Mononuclear cell (primary cell): ENCODE measurements around the gene EPS15. TPM values are rescaled to one million over a fixed set of nuclear protein-coding genes. Genes with fewer than 3 reads are reported as not detected.
"Not testable (repeated sequence)": the region's sequence is repeated elsewhere in the genome, so short reads cannot be mapped to it uniquely, and the experiment has no call there.

ENCODE experiments used
- H3K27me3 ChIP-seq: 2 replicates; pipeline ENCODE4 v1.6.0; 2011; ENCODE audit warnings: low read length, control low read depth; ENCODE audit not compliant: insufficient read depth
- H3K4me1 ChIP-seq: 2 replicates; pipeline ENCODE4 v1.5.1; 2011; ENCODE audit warnings: mild to moderate bottlenecking, low read length, control low read depth; ENCODE audit not compliant: insufficient read depth
- H3K4me3 ChIP-seq: 2 replicates; pipeline ENCODE4 v1.5.1; 2011; ENCODE audit warnings: mild to moderate bottlenecking, low read length, moderate library complexity
- H3K9me3 ChIP-seq: 2 replicates; pipeline ENCODE4 v1.5.1; 2011; ENCODE audit warnings: low read depth, mild to moderate bottlenecking, control low read depth, low read length
- total RNA-seq: library from RNA; depleted of rRNA; stranded (reverse); fragments of >200 nt; gene quantifications from one replicate; pipeline ENCODE4 v1.2.3, GENCODE V29; 2012

Gene EPS15
- total RNA-seq, 1 donor = 98.6 TPM

- no peak overlapping the region for H3K4me3 ChIP-seq
- H3K27me3 ChIP-seq = no peaks in the 10 kb centered on the region
- no peaks in the 10 kb centered on the region for H3K9me3 ChIP-seq
- H3K4me1 ChIP-seq = no peaks in the 10 kb centered on the region
These were observed 76.5 kb downstream of the EPS15 start for GRCh38 chr1:51442616-51443015.

GRCh38 chr1:51442198-51442597 lies 76.9 kb downstream of the EPS15 start:
- no peaks in the 10 kb centered on the region for H3K27me3 ChIP-seq
- H3K4me1 ChIP-seq = no peaks in the 10 kb centered on the region

DNA sequence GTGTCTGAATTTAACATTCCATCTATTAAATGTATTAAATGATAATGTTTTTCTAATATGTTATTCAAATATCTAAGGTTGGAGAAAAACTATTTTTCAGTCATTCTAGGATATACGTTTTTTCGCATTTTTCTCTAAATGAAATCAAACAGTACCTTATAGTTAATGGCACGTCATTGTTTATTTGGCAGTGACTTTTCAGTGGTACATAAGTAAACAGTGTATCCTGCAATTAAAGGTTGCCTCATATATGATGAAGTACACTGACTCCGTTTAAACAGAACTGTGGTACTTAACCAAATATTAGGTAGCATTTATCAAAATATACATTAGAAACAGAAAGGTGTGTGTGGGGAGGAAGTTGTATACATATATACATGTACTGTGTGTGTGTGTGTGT lies 79.2 kb downstream of the EPS15 start:
- no peaks in the 10 kb centered on the region for H3K4me1 ChIP-seq
- H3K4me3 ChIP-seq = no peak overlapping the region
- no peaks in the 10 kb centered on the region for H3K9me3 ChIP-seq

More at GRCh38 chr1:51442198-51442597, 76.9 kb downstream of the EPS15 start:
- H3K9me3 ChIP-seq = no peaks in the 10 kb centered on the region
- H3K4me3 ChIP-seq = no peak overlapping the region

GRCh38 chr1:51439053-51439452 lies 80.0 kb downstream of the EPS15 start:
- Histone ChIP-seq H3K4me1 (peaks cover 8% of the 10 kb centered on the region), H3K4me3 (no peak overlapping the region), H3K9me3 (no peaks in the 10 kb centered on the region), H3K27me3 (no peaks in the 10 kb centered on the region)

More for the DNA sequence above, 79.2 kb downstream of the EPS15 start:
- H3K27me3 ChIP-seq = no peaks in the 10 kb centered on the region

DNA sequence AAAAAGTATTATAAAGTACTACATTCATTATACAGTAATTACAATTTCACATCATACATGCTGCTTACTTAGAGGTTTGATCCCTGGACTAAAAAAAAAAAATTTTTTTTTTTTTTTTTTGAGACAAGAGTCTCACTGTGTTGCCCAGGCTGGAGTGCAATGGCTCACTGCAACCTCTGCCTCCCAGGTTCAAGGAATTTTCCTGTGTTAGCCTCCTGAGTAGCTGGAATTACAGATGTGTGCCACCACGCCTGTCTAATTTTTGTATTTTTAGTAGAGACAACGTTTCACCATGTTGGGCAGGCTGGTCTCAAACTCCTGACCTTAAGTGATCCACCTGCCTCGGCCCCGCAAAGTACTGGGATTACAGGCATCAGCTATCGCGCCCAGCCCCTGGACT lies 81.7 kb downstream of the EPS15 start:
- not testable (repeated sequence) for H3K27me3 ChIP-seq, H3K9me3 ChIP-seq, H3K4me3 ChIP-seq
- peaks cover 17% of the 10 kb centered on the region for H3K4me1 ChIP-seq

- no peak overlapping the region for H3K4me3 ChIP-seq
- H3K27me3 ChIP-seq = no peaks in the 10 kb centered on the region
- H3K4me1 ChIP-seq = peaks cover 17% of the 10 kb centered on the region
- H3K9me3 ChIP-seq = no peaks in the 10 kb centered on the region
These were observed 83.2 kb downstream of the EPS15 start for GRCh38 chr1:51435878-51436277.

- Histone ChIP-seq H3K4me1 (peaks cover 28% of the 10 kb centered on the region), H3K9me3 (no peaks in the 10 kb centered on the region), H3K4me3 (no peak overlapping the region), H3K27me3 (no peaks in the 10 kb centered on the region)
These were observed 85.0 kb downstream of the EPS15 start for GRCh38 chr1:51433972-51434510.

DNA sequence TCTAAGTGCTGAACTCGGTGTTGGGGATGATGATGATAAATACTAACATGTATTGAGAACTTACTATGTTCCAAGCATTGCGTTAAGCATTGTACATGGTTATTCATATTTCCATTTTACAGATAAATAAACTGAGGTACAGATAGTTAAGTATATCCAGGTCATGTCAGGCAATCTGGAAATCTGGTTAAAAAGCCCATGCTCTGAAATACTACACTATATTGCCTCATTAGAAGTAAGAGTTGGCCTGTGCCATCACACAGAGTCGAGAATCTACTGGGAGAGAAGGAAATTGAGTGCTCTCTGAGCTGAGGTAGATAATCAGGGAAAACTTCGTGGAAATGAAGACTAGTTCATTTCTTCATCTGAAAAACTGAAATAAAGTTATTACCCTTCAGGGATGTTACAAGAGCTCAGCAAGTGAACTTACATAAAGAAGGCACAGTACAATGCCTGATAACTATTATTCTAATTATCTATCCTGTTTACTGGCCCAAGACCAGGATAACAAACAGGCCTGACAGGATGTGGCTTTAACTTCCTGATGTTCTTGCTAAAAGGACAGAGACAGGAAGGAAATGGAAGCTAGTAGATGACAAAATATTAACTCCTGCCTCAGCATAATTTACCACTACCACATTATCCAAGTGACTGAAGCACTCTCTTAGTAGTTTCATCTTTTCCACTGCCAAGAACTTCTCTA lies 85.6 kb downstream of the EPS15 start:
- Histone ChIP-seq H3K4me3 (no peak overlapping the region), H3K27me3 (no peaks in the 10 kb centered on the region), H3K9me3 (no peaks in the 10 kb centered on the region), H3K4me1 (peaks cover 28% of the 10 kb centered on the region)

GRCh38 chr1:51432146-51432545 lies 86.9 kb downstream of the EPS15 start:
- H3K4me1 ChIP-seq = peaks cover 28% of the 10 kb centered on the region
- H3K9me3 ChIP-seq = peaks cover 6% of the 10 kb centered on the region
- H3K4me3 ChIP-seq = no peak overlapping the region
- no peaks in the 10 kb centered on the region for H3K27me3 ChIP-seq

GRCh38 chr1:51427438-51427837 lies 91.6 kb downstream of the EPS15 start:
- no peak overlapping the region for H3K4me3 ChIP-seq
- H3K9me3 ChIP-seq = peaks cover 6% of the 10 kb centered on the region
- H3K4me1 ChIP-seq = peaks cover 11% of the 10 kb centered on the region
- H3K27me3 ChIP-seq = no peaks in the 10 kb centered on the region

GRCh38 chr1:51425955-51426354 lies 93.1 kb downstream of the EPS15 start:
- peaks cover 6% of the 10 kb centered on the region for H3K9me3 ChIP-seq
- peaks cover 11% of the 10 kb centered on the region for H3K4me1 ChIP-seq
- H3K27me3 ChIP-seq = no peaks in the 10 kb centered on the region
- H3K4me3 ChIP-seq = no peak overlapping the region

GRCh38 chr1:51425273-51425672 lies 93.8 kb downstream of the EPS15 start:
- Histone ChIP-seq H3K4me1 (peaks cover 6% of the 10 kb centered on the region), H3K27me3 (no peaks in the 10 kb centered on the region), H3K4me3 (no peak overlapping the region), H3K9me3 (peaks cover 6% of the 10 kb centered on the region)

DNA sequence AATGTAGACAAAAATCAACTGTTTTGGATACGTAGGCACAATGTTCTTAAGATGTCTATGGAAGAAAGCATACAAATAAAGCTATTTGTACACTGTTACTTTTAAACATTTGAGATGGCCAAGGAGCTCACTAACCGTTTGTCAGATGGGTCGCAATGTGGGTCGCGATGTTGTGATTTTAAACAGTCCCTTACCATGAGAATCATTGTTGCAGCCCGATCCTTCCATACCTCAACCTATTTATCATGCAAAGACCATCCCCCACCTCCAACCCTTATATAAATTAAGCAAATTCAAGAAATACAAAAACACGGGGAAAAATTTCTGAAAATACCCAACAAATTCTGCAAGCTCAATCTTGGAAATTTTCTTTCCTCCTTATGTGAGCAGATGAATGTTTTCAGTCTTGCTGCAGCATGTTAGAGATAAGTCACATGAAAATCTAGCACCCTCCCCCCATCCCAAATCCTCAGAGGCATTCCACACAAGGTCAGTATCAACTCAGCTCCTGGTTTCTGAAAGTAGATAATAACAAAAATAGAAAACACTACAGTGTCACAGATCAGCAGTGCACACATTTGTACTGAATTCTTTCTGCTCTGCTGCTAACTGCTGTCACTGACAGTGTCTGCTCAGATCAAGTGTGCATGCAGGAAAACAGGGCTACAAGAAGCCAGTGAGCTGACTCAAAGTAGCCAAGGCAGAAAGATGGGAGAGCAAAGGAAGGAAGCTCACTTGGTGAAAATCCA lies 95.8 kb downstream of the EPS15 start:
- Histone ChIP-seq H3K9me3 (peaks cover 6% of the 10 kb centered on the region), H3K4me3 (no peak overlapping the region), H3K4me1 (no peaks in the 10 kb centered on the region), H3K27me3 (no peaks in the 10 kb centered on the region)

GRCh38 chr1:51422367-51423072 lies 96.5 kb downstream of the EPS15 start:
- Histone ChIP-seq H3K4me1 (no peaks in the 10 kb centered on the region), H3K27me3 (no peaks in the 10 kb centered on the region), H3K4me3 (no peak overlapping the region), H3K9me3 (no peaks in the 10 kb centered on the region)

GRCh38 chr1:51421964-51422363 lies 97.1 kb downstream of the EPS15 start:
- Histone ChIP-seq H3K4me3 (no peak overlapping the region), H3K4me1 (no peaks in the 10 kb centered on the region), H3K9me3 (no peaks in the 10 kb centered on the region)

More at GRCh38 chr1:51421964-51422363, 97.1 kb downstream of the EPS15 start:
- H3K27me3 ChIP-seq = no peaks in the 10 kb centered on the region
